ENCODE data around the gene ADAM17.

GRCh38 chr2:9462313-9462712 lies 93.3 kb downstream of the ADAM17 start:
- TF ChIP-seq CTCF (IDR thresholded peaks at IDR 0.05; ENCODE audit: low read length) (no peak), EZH2phosphoT487 (IDR thresholded peaks at IDR 0.05; ENCODE audit: low read length) (no peak)

Measured in MM.1S (cell line).